Measurements from ENCODE around the gene BACH2.

GRCh38 chr6:90019216-90019615 is 277.4 kb downstream of the BACH2 start:
- TF ChIP-seq, protein P1, sequence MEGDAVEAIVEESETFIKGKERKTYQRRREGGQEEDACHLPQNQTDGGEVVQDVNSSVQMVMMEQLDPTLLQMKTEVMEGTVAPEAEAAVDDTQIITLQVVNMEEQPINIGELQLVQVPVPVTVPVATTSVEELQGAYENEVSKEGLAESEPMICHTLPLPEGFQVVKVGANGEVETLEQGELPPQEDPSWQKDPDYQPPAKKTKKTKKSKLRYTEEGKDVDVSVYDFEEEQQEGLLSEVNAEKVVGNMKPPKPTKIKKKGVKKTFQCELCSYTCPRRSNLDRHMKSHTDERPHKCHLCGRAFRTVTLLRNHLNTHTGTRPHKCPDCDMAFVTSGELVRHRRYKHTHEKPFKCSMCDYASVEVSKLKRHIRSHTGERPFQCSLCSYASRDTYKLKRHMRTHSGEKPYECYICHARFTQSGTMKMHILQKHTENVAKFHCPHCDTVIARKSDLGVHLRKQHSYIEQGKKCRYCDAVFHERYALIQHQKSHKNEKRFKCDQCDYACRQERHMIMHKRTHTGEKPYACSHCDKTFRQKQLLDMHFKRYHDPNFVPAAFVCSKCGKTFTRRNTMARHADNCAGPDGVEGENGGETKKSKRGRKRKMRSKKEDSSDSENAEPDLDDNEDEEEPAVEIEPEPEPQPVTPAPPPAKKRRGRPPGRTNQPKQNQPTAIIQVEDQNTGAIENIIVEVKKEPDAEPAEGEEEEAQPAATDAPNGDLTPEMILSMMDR (IDR thresholded peaks at IDR 0.05 in 2 of 3, conservative IDR thresholded peaks at IDR 0.05 in 1 of 3; ENCODE audit: borderline replicate concordance in 1 of 3, insufficient read depth in 1 of 3, low read depth in 2 of 3, low read length in 2 of 3): no peak
- no peak for TF ChIP-seq REST (IDR thresholded peaks at IDR 0.05; ENCODE audit: low read depth)
- TF ChIP-seq RAD21 (IDR thresholded peaks at IDR 0.05; ENCODE audit: low read depth): no peak
- TF ChIP-seq SP1 (IDR thresholded peaks at IDR 0.05; ENCODE audit: low read depth): no peak
- TF ChIP-seq ZBTB33 (IDR thresholded peaks at IDR 0.05; ENCODE audit: extremely low read depth, insufficient replicate concordance, low read length): no peak
- TF ChIP-seq EGR1 (IDR thresholded peaks at IDR 0.05; ENCODE audit: low read depth): no peak
- TF ChIP-seq ZNF274 (IDR thresholded peaks at IDR 0.05; ENCODE audit: low read depth, low read length): no peak
- TF ChIP-seq POLR2A (IDR thresholded peaks at IDR 0.05; ENCODE audit: borderline replicate concordance, extremely low read depth, insufficient read depth, insufficient read length): no peak

All from HCT116 (cell line).